HG03354 (cell line): ENCODE results near the gene PRDM16.

Source experiments
- ATAC-seq: cut with Tn5 transposase; IDR thresholded peaks from one replicate; pipeline ENCODE4 v1.9.1; 2021; ENCODE audit warnings: mild to moderate bottlenecking; ENCODE audit not compliant: unreplicated experiment, poor library complexity, severe bottlenecking

Gene PRDM16

DNA sequence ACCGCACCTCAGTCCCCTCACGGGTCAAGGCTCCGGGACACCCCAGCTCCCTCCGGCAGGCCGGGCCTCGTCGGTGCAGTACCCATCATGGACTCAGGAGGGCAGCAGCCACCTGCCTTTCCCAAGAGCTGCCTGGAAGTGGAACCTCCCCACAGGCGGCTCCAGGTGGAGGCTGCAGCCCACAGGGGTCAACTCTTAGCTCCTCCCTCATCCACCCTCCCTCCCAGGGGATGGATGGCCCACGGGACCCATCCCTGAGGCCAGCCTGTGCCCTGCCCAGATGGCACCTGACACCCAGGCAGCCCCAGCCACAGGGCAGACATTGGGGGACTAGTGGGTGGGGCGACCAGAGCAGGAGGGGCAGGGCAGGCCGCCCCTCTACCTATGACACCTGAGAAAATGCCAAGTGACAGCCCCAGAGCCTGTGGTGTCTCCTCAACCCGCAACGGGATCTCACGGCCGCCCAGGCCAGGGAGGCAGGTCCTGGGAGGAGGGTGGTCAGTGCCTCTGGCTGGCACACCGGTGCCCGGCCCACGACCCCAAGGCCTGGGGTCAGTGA is 384.3 kb downstream of the PRDM16 start:
- no peak for ATAC-seq

DNA sequence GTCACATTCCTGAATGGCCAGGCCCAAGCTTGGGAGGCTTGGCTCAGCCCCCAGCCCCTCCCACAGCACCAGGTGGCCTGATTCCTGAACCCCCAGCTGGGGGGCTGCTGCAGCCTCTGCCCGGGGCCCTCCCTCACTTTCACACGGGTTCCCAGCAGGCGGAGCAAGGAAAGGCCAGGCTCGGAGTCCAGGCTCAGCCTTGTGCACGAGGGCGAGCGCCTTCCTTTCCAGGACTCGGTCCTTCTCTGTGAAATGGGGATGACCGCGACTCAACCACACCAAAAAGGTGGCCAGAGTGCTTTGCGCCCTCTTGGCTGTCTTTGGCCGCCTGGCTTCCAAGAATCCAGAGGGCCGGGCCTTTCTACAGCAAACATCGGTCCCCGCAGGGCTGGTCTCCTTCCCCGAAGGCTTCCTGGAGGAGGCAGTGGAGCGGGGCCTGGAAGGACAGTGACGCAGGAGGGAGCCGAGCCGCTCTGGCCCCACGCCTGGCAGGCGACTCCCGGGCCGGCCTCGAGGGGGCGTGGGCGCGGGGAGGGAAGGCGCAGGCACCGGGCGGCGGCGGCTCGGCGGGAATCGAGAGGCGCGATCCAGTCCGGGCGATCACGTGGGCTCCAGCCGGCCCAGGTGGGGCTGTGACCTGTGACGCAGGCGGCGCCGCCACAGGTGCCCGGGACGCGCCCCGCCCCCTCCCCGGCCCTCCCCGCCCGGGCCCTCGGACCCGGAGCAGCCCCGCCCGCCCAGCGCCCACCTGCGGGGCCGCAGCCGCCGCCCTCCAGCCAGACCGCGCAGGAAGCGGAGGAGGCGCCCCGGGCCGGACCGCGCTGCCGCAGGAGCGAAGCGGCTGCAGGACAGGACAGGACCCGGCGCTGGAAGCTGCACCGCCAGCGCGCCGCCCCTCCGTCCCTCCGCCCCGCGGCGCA is 385.1 kb downstream of the PRDM16 start, which contains the start of gene ARHGEF16:
Gene ARHGEF16 (plus strand): TSS at position 775 of the 920 bp plus-strand sequence. CDS start 8,420 bp downstream, outside the sequence.
- ATAC-seq, result no peak

DNA sequence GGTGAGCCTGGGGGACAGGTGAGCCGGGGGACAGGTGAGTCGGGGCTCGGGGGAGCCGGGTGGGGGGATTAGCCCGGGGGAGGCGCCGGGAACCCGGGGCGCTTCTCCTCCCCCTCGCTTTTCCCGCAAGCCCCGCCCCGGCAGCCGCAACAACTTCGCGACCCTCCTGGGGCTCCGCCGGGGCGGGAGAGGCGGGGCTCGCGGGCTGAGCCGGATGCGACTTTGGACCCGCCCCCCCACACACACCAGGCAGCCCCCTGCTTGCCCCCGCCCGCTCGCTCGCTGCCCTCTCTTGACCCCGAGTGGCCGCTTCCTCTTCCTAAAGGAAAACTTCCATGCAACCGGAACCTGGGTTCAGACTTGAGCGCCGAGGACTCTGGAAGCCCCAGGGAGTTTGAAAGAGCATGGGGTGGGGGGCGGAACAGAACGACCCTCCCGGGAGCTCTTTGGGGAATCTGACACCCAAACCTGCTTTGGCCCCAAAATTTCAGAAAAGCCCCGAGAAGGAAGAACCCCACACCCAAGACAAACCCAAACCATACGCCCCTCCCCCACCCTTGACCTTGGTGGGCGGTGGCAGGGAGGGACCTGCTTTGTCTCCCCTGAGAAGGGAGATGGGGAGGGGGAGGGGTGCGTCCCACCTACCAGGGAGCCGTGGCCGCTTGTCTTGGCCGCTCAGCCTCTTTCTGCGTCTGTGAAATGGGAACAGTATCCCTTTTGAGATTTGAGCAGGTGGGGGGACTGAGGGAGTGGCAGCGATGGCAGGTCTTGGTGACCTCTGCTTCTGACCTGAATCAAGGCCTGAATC is 386.0 kb downstream of the PRDM16 start:
- no peak for ATAC-seq

DNA sequence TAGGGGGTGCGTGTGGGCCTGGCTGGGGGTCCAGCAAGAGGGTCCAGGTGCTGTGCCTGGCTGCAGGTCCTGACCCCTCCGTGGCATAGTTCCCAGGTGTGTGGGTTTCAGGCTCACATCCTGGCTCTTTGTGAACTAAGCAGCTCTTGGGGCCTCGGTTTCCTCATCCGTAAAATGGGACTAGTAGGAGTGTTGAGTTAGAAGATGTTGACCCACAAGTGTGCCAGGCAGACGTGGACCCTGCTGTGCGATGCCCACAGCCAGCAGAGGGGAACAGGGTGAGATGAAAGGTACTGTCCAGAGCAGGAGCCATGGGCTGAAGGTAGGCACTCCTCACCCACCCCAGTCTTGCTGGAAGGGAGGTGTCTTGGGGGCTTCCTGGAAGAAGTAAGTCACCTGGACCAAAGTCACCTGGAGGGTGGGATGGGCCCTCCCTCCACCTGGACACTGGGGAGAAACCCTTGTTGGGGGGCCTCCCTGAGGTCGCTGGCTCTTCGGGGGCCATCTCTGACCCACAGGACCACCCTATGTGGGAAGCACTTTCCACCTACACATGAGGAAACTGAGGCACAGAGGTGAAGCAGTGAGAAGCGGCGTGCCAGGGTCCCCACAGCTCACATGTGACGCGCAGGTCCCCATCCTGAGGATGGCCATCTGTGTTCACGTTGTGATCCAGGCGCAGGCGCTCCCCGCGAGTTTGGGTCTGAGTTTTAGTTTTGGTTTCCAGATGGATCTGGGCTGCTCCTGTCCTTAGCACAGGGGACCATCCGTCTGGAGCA is 386.9 kb downstream of the PRDM16 start:
- ATAC-seq, result no peak

DNA sequence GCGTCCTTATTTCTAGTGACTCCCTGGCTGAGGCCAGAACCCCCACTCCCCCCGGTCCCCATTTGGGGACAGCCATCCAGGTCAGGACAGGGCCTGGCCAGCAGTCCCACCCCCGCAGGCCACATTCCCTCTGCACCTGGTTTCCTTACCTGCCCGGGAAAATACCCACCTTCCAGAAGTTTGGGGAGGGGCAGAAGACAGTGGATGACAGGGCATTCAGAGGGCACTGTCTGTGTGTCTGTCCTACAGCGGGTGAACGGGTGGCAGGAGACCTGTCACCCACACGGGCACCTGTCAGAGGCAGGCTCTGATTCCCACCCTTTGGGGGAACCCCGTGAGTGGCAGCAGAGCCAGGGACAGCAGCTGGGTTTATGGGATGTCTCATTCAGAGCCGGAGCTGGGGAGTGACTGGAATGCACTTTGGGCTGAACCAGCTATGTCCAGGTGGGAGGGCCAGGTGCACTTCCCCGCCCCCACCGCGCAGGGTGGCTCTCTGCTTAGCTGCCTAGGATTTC is 387.5 kb downstream of the PRDM16 start:
- ATAC-seq, result no peak

DNA sequence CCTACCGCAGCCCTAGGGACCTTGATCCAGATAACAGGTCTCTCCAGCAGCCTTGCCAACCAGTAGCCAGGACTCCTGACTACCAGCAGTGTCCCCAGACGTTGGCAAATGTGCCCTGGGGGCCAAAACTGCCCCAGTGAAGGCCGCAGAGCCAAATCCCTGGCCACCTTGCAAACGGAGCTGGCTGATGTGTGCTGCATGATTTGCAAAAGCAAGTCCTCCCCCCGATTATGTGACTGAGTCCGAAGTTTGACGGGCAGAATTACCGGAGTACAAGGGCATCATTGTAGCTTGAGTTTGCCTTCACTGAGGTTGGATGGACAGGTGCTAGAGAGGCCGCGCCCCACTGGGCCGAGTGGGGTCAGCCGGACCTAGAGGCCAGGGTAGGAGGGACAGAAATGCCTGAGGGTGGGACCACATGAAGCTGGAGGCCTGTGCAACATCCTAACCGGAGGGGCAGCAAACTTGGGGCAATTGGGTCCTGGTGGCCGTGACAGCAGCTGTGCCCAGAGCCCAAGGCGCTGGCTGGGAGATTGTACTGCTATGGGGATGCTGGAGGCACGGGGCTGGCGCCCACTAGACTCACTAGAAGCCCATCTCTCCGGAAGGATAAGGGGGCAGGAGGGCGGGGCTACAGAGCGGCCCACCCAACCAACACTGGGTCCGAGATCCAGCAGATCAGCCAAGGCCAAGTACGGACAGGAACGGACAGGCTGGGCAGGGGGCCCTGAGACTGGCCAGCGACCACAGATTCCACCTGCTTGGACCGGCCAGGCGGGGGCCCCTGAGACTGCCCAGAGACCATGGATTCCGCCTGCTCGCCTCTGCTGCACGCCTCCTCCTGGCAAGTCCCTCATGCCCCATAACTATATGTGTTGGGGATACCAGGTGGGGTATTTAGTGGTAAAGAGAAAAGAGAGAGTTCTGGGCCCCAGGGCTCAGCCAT is 388.2 kb downstream of the PRDM16 start:
- ATAC-seq, result no peak

DNA sequence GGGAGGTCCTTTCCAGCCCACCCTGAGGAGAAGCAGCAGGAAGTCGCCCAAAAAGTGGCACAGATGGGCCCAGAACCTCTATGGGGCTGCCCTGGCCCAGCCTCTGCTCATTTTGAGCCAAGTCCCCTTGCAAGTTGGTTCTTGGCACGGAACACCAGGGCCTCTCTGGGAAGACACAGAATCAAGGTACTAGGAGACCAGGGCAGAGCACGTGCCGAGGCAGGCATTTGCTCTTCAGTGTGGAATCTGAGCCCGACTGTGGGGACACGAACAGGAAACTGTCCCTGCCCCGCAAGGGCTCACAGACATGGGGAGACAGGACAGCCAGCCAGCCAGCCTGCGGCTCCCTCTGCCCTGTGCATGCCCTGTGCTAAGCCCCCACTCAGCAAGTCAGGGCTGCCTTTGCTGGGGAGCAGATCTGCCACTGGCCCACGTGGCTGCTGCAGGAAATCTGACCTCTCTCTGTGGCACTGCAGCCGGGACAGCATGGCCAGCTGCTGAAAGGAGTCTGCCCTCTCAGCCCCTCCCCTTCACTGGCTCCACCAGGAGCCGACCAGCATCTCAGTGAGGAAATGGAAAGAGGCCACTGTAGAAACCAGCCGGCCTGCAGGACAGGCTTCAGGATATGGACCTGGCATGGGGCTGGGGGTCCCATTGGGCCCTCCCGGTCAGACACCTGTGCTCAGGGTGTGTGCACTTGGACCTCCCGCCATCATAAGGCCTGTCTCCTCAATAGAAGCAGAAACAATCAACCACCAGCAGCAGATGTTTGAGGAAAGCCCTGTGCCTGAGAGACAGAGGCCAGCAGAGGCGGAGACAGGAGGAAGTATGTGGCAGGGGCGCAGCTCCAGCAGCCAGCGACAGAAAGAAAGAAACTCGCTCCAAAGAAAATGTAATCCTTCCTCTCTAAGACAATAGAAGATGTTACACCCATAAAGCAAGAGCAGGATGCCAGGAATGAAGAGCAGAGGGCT is 389.2 kb downstream of the PRDM16 start:
- no peak for ATAC-seq

DNA sequence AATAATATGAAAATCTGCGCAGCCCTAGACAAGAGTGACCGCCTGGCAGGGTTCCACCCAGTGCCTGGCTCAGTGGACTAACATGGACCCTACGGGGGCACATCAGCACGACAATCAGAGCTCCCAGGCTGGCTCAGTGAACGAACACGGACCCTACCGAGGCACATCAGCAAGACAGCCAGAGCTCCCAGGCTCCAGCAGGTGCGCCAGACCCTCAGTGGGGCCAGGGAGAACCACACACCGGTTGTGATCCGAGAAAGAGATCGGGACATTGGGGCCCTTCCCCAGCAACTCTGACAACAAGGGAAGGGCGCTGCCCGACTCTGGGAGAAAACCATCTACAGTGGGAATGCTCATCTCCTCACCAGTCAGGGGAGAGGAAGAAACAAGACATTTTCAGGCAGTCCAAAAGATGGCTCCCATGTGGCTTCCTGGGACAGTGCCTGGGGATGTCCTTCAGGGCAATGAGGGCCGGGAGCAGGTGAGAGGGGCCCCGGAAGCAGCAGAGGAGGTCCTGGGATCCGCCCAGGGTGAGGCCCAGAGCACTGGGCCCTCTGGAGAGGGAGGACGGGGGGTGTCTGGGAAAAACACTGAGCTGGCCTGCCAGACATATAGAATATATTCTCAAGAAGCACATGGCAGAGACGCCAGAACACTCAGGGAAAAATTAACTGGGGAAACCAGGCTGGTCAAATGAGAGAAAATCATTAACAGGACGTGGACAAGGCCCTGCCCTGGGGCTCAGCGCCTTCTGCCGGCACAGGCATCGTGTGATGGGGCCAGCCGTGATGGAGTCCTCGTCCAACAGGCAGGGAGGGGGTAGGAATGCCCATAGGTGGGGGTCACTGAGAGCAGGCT is 390.3 kb downstream of the PRDM16 start:
- ATAC-seq, result no peak

DNA sequence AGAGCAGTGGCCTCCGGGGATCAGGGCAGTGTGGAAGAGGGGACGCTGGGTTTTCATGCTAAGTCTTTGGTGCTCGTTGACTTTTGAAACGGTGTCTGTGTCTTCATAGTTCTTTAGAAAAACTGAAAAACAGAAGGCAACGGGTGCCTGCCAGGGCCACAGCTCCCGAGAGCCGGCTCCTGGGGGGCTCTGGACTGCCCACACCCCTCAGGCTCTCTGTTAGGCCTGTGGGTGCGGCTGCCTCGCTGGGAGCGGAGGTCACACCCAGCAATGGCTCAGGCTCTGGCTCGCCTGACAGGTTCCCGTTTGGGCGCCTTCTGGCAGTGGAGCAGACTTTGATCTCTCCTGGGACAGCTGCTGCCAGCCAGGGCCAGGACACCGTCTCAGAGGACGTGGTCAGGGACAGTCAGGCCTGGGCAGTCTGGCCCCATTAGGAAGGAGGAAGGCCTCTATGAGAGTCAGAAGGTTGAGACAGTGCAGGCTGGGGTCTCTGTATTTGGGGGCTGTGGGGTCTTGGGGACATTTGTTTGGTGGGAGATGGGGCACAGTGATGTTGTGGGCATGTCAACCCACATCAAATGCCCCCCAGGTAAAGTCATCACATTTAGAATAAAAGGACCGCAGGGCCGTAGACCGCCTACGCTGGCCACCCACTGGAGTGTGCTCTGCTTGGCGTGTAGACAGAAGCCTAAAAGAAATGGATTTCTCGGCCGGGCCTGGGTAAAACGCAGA is 391.1 kb downstream of the PRDM16 start:
- no peak for ATAC-seq

DNA sequence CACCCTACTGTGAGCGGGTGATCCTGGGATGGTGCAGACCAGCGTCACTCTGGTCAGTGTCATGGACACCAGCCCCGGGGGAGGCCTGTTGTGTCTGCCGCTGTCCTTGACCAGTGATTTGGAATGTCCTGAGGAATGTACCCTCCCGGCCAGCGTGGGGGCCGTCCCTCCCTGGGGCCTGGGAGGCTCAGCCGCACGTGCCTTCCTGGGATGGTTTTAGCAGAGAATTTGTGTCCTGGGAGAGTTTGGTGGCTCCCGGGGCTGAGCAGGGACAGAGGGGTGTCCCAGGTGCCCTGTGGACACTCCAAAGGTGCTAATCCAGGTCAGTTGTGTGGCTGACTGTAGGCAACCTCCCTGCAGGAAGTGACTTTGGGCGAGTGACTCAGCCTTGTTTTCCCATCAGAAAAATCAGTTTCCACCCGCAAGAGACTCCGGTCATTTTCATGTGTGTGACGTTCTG is 391.7 kb downstream of the PRDM16 start:
- no peak for ATAC-seq

DNA sequence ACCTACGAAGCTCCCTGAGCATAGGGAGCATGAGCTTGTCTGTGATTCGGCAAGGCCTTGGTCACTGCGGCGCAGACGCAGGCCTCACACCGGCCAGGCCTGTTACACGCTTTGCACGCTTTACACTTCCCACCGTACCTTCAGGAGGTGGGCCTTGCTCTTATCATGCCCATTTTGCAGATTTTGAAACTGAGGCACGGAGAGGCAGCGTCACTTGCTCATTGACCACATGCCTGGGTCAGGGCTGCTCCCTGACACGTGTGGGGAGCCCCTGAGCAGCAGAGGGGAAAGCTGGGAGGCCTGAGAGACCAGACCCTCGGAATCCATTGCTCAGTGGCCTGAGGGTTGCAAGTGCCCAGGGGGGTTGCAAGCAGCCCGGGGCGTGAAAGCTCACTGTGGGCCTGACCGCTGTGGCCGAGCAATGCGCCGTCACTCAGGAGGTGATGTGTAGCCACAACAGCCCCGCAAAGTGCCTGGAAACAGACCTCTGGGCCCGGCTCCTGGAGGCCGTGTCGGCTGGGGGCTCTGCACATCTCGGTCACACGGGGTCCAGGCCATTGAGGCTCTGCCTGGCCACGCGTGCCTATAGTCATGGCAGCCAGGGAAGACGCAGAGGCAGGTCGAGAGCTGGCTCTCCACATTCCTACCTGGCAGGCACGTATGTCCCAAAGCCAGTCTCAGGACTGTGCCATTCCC is 392.4 kb downstream of the PRDM16 start:
- ATAC-seq, result no peak

DNA sequence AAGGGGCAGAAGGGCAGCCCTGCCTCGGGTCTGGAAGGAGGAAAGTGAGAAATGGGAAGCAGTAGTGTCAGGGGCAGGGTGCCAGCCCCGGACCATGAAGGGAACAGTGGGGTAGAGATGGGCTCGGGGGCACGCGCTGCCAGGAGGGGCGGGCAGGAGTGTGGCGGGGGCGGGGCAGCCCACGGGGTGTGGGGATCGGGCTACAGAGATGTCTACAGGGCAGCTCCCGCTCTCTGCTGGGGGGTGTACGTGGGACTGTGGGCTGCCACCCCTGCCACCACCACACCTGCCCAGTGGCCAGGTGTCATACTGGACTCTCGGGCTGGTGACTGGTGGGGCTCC is 392.9 kb downstream of the PRDM16 start:
- no peak for ATAC-seq

DNA sequence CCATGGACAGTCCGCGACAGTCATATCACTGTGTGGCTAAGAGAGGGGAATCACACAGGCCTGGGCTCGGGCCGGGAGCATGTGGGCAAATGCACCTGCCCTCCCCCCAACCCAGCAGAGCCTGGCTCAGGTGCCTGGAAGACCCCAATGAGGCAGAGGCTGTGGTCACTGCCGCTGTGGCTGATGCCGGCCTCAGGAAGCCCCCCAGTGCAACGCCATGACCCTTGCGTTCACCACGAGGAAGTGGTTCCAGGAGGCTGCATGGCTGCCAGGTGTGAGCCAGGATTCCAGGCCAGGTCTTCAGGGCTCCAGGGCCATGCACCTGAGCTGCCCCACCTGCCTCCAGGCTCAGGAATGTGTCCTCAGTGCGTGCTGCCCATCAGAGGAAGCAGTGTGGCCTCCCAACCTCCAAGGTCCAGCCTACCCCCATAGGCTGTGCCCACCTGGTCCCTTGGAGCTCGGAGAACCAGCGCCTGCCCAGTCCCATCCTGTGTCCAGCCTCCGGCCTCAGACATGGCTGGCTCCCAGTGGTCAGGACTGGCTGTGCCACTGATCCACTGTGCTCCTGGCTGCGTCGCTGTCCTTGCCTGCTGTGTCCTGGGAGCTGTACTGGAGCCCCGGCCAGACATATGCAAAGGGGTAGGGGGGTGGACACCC is 393.5 kb downstream of the PRDM16 start:
- ATAC-seq, result no peak

DNA sequence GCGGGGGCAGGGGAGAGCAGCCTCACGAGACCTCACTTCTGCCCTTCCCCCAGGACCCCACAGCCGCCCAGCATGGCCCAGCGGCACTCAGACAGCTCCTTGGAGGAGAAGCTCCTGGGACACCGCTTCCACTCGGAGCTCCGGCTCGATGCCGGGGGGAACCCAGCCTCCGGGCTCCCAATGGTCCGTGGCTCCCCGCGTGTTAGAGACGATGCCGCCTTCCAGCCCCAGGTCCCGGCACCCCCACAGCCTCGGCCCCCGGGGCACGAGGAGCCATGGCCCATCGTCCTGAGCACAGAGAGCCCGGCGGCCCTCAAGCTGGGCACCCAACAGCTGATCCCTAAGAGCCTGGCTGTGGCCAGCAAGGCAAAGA is 394.0 kb downstream of the PRDM16 start:
- no peak for ATAC-seq

DNA sequence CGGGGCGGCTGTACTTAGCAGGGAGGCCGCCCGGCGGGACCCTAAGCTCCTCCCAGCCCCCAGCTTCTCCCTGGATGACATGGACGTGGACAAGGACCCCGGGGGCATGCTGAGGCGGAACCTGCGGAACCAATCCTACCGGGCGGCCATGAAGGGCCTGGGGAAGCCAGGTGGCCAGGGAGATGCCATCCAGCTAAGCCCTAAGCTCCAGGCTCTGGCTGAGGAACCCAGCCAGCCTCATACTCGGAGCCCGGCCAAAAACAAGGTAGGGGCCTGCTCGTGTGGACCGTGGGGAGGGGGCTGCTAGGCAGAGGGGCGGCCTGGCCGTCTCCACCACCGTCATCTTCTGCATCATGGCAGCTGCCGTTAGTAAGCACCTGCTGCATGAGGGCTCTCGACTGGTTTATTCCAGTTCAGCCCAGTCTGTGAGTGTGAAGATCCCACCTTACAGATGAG is 394.4 kb downstream of the PRDM16 start:
- ATAC-seq, result no peak
